Measurements from ENCODE around the gene PDLIM7.

PDLIM7 gene

DNA sequence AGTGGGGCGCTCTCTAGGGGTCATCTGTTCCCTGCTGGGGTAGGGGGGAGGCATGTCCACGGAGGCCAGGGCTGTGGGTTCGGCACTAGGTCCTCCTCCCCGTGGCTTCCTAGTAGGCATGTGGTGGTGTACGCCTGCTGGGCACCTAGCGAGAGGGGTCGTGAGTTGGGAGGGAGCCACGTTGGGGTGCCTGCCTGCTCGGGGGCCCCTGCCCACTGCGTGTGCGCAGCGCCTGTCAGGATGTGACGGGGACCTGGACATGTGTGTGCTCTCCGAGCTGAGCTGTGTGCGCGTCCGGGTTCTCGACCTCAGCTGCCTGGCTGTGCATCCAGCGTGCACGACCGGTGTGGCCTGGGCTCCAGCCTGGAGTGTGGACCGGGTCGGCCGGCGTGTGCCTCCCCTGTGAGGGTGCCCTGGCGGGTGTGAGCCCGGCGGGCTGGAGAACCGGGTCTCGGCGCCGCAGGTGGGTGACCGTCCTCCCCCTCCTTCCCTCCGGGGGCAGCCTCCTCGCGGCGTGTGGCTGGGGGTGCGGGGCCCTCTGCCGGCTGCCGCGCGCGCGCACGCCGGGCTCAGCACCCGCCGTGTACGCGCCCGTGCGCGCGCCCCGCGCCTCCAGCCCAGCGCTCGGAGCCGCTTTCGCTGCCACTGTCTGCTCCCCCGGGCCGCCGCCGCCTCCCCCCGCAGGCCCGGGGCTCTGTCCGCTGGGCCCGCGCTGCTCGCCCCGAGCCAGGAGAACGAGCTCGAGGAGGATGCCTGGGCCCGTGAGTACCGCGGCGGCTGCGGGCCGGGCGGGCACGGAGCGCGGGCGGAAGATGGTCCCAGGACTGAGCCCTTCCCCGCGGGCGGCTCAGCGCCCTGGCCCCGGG is 51.0 kb downstream of the PDLIM7 start, which contains the start of gene PRR7:
Gene PRR7, plus strand, starts transcription at position 615 of the 866 bp plus-strand sequence. CDS start 8,254 bp downstream, outside the sequence.
- in situ Hi-C loops (cut with MboI; ENCODE audit: low sequenced_read_pairs): no loop called here

DNA sequence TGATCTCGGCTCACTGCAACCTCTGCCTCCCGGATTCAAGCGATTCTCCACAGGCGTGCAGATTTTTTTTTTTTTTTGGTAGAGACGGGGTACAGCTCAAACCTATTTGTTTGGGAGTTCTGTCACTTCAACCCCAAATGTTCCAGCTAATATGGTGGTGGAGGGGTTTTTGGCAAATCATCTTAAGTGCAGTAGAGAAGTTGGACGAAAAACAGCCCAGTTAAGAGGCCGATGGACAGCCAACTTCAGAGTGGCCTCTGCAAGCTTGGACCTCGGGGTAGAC is 51.5 kb downstream of the PDLIM7 start:
- in situ Hi-C loops (cut with MboI; ENCODE audit: low sequenced_read_pairs): no loop called here

DNA sequence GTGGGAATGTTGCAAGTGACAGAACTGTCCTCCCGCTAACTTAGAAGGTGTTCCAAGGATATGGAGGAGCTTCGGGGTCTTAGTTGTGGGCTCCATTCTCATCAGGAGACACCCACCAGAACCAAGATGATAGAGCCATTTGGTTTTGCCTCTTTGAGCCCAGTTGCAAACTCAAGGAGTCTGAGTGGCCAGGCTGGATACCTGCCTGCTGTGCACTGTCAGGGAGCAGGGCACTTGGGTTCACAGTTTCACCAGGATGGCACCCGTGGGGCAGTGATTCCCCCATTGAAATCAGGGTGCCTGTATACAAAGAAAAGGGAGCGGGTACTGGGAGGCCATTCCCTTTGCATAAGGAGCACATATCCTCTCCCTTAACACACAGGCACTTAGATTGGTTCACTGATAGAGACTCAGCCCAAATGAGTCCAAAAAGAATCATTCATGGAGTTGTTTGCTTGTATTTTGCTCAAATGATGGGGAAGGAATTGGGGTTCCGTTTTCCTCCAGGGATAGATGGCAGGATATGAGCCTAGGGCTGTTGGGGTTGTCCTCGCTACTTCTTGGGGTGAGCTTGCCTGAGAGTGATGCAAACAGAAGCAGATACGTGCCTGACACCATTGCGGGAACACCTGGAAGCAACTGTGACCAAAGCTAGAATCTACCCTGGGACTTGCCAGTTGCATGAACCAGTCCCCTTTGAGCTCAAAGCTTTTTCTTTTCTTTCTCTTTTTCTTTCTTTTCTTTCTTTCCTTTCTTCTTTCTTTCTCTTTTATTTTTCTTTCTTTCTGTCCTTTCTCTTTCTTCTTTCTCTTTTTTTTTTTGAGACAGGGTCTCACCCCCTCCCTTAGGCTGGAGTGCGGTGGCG is 52.1 kb downstream of the PDLIM7 start:
- in situ Hi-C loops (cut with MboI; ENCODE audit: low sequenced_read_pairs): no loop called here

DNA sequence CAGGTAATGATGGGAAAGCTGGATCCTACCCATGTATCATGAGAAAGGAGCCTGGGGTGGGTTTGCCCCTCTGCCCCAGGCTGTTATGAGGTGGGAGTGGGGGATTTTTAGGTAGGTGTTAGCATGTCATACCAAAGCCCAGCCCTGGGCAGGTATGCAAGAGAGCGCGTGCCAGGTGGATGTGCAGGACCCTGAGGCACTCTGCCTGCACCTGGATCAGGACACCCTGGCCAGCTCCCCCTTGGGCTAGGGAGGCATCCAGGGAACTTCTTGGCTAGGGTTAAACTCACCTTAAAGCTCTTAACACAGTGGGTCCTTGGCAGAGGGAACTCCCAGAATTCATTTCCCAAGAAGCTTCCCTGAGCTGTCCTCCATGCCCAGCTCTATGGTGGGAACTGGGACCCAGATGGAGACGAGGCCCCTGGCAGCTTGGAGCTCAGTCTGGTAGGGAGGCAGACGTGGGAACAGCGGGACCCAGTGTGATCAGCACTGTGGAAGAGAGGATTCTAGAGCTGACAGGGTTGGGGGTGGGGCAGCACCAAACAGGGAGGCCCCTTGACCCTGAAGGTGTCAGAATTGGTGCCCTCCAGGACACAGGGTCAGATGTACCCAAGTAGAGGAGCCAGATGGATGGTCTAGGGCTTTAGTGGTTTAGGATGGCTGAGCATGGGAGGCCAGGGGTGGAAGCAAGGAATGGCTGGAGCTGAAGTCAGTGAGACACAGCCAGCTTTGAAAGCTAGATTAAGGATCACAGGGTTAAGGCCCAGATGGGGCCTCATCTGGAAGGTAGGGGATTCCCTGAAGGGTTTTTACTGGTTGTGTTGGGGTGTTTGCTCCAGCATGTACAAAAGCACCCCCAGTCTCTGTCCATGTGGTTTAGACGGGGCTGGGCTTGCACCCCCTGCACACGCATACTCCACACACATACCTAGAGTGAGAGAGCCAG is 53.0 kb downstream of the PDLIM7 start:
- in situ Hi-C loops (cut with MboI; ENCODE audit: low sequenced_read_pairs): loop anchor here (5.0 kb wide), 1 partner anchor 52 kb away; no protein-coding TSS in a partner anchor

DNA sequence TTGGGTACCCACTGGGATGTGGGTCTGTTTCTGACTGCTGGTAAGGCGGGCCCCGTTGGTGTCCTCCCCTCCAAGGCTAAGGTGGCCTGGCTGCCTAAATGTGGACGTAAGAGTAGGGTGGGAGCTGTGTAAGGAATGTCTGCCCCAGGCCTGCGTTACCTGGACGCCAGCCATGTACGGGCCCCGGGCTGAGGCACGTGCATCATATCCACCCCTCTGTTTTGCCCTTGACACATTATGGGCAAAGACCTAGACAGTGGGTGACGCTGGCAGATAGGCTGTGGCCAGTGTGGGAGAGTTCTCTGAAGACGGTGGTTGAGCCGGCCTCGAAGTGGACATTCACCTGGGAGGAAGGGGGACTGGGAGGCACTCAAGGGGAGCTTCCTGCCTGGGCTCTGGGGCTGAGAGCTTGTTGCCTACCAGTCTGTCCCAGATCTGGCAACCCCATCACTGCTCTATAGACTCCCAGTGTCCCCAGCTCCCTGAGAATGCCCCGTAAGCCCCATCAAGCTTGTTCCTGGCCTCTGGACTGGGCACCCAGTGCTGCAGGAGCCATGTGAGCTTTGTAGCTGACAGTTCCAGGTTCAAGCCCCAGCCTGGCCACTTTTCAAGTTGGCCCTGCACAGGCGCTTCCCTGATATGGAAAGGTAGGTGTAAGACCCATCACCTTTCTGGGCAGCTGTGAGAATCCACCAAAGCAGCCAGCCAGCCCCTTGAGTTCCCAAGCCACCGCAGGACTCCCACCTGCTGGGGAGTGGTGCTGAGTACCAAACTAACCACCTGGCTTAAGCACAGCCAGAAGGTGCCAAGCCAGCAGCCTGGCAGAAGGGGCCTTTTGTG is 54.0 kb downstream of the PDLIM7 start:
- in situ Hi-C loops (cut with MboI; ENCODE audit: low sequenced_read_pairs): loop anchor here (5.0 kb wide), 1 partner anchor 51 kb away; no protein-coding TSS in a partner anchor

DNA sequence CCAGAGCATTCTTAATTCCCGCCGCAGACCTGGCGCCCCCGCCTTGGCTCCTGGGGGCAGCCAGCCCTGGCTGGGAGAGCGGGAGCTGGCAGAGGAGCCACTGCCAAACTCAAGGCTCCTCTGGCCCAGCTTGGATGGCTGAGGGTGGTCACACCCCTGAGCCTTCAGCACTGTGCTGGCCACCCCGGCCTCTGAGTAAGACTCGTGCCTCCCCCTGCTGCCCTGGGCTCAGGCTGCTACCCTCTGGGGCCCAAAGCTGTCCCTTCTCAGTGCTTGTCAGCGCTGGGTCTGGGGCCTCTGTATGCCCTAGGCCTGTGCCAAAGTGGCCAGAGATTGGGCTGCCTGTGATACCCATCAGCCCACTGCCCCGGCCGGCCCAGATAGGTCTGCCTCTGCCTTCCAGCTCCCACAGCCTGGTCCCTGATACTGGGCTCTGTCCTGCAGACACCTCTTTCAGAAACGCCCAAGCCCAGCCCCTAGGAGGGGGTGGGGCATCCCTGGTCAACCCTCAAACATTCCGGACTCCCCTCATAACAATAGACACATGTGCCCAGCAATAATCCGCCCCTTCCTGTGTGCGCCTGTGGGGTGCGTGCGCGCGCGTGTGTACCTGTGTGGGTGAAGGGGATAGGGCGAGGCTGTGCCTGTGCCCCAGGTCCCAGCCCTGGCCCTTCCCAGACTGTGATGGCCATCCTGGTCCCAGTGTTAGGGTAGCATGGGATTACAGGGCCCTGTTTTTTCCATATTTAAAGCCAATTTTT is 55.2 kb downstream of the PDLIM7 start:
- in situ Hi-C loops (cut with MboI; ENCODE audit: low sequenced_read_pairs): loop anchor here (5.0 kb wide), 1 partner anchor 50 kb away; no protein-coding TSS in a partner anchor

DNA sequence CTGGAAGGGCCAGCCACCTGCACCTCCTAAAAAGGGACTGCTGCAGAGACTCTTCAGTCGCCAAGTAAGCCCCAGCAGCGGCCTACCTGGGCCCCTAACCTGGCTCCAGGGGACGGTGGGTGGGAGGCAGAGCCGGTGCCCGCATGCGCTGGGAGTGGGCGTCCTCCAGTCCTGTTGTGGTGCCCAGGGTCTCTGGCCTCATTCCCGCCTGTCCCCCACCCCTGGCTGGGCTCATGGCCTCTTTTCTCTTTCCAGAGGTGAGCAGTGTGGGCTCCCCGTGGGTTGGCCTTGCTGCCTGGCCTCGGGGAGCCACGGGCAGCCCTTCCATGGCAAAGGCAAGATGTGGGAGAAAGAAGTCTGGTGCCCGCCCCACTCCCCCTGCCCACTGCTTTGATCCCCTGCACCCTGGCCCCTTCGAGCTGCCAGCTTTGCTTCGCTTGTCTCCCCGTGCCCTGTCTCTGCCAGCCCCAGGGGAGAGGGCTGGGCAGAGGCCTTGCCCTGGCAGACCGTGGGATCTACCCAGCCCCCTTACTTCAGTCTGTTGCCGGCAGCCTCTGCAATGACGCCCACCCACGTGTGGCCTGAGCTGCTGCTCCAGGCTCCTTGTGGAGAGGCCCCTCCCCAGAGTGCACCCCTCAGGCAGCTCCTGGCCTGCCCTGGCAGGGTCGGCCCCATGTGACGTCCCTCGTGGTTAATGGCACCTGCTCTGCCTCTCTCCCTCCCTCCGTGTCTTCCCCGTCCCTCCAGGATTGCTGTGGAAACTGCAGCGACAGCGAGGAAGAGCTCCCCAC is 56.2 kb downstream of the PDLIM7 start:
- in situ Hi-C loops (cut with MboI; ENCODE audit: low sequenced_read_pairs): loop anchor here (5.0 kb wide), 1 partner anchor 49 kb away; no protein-coding TSS in a partner anchor

DNA sequence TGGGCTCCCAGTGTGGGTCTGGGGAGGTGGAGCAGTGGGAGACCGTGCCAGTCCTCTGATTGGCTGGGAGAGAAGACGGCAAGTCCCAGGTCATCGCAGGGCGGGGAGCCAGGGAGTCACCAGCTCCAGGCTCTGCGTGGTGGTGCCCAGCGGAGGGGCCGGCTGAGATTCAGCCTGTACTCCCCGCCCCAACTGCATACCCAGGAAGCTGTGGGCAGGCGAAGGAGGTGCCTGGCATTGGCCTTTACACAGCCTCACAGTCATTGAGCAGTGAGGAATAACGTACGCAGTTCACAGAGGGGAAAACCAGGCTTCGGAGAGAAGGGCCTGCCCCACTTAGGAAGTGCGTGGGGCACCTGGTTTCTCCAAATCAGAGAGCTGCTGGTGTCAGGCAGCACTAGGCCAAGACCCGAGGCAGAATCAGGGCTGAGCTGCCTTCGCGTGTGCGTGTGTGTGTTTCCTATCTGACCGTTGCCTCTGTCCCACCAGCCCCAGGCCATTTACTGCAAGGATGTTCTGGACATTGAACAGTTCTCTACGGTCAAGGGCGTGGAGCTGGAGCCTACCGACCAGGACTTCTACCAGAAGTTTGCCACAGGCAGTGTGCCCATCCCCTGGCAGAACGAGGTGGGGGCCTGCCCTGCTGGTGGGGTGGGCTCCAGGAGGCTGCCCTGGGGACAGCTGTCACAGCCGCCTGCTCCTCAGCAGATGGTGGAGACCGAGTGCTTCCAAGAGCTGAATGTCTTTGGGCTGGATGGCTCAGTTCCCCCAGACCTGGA is 57.0 kb downstream of the PDLIM7 start:
- in situ Hi-C loops (cut with MboI; ENCODE audit: low sequenced_read_pairs): loop anchor here (5.0 kb wide), 1 partner anchor 48 kb away; no protein-coding TSS in a partner anchor

DNA sequence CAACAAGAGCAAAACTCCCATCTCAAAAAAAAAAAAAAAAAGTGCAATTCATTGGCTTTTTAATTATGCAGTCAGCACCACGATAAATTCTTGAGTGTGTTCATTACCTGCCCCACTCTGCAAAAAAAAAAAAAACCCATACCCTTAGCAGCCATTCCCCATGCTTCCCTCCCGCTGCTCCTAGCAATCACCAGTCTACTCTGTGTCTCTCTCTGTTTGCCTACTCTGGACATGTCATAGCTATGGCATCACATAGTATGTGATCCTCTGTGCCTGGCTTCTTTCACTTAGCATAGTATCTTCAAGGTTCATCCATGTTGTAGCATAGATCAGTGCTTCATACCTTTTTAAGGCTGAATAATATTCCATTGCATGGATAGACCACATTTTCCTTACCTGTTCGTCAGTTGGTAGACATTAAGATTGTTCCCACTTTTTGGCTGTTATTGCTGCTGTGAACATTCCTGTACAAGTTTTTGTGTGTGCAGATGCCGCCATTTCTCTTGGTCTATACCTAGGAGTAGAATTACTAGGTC is 57.8 kb downstream of the PDLIM7 start:
- in situ Hi-C loops (cut with MboI; ENCODE audit: low sequenced_read_pairs): loop anchor here (5.0 kb wide), 1 partner anchor 47 kb away; no protein-coding TSS in a partner anchor

DNA sequence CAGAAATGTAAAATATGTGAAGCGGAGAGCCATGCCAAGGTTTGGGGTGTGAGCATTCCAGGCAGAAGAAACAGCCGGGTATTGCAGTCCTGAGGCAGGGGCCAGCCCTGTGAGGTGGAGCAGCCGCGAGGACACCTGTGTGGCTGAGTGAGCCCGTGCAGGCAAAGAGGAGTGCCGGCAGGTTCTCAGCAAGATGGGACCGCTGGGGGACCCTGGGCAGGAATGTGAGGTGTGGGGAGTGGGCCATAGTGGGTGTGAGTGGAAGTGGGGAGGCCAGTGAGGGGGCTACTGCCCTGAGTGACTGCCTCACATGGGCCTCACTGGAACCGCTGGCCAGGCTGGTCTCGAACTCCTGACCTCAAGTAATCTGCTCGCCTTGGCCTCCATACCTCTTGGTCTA is 58.9 kb downstream of the PDLIM7 start:
- in situ Hi-C loops (cut with MboI; ENCODE audit: low sequenced_read_pairs): no loop called here

DNA sequence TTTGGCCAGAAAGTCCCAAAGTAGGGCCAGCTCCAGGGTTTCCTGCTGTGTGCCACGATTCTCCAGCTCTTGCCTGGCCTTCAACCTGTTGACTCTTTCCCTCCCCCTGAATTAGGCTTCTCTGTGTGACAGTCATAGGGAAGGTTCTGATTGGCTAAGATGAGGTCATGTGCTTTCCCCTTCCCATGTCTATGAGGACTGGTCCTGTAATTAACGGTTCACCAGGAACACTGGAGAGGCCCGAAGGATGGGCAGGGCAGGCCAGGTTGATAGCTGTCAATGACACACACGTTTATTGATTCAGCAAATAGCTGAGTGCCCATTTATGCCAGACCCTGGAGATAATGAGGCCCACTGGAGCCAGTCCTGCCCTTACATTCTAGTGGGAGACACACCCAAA is 59.8 kb downstream of the PDLIM7 start:
- in situ Hi-C loops (cut with MboI; ENCODE audit: low sequenced_read_pairs): no loop called here

DNA sequence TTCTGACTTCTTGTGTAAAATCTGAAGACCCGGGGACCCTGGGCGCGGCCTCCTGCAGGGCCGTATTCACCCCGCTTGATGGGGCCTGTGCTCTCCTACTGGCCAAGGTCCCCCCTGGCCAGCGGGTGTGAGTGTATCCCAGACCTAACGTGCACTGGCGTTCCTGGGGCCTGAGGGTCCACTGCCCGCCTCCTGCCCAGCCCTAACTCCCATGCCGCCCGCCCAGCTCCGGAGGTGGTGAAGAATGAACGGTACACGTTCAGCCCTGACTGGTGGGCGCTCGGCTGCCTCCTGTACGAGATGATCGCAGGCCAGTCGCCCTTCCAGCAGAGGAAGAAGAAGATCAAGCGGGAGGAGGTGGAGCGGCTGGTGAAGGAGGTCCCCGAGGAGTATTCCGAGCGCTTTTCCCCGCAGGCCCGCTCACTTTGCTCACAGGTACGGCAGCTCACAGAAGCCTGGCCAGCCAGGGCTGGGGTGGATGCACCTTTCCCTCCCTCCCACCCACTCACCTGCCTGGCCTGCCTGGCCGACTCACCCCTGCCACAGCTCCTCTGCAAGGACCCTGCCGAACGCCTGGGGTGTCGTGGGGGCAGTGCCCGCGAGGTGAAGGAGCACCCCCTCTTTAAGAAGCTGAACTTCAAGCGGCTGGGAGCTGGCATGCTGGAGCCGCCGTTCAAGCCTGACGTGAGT is 61.4 kb downstream of the PDLIM7 start:
- in situ Hi-C loops (cut with MboI; ENCODE audit: low sequenced_read_pairs): no loop called here

DNA sequence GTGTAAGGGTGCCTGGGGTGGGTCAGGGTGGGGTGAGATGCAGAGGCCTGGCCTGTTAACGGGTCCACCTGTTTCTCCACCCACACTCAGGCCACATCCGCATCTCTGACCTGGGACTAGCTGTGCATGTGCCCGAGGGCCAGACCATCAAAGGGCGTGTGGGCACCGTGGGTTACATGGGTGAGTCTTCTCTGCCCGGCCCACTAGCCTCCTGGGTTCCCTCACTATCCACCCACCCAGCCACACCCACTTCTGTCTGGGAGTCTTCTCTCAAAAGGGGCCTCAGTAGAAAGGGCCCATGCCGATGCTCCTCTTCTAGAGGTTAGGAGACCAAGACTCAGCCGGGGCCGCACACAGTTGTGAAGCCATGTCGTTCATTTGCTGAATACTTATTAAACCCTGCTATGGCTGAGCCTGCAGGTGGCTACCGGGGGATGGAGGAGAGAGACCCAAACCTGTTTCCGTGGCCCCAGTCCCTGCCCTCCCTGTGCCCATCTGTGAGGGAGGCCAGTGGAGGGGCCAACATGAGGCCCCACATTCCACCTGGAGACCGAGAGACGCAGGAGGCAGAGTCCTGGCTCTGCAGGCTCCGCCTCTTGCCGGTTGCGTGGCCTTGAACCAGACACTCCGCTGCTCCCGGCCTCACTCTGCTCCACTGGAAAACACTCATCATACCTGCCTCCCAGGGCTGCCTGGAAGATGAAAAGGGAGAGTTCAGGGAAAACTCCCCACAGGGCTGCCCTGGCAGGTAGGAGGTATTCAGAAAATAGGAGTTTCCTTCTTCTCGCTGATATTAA is 62.3 kb downstream of the PDLIM7 start:
- in situ Hi-C loops (cut with MboI; ENCODE audit: low sequenced_read_pairs): no loop called here

DNA sequence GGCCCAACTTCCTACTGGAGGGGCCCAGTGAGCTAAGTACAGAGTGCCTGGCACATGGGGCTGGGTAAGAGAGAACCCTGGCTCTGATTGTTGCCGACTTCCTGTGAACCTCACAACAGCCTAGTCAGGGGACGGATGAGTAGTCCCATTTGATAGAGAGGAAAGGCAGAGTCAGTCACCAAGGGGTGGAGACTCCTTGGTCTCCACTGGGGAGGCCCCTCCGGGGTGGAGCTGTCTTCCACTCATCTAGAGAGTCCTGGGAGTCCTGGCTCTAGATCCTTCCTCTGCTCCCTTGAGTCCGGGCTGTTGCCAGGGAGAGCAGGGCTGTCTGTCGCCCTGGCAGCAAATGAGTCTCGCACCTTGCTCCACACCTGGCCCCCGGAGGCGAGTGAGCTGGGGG is 63.0 kb downstream of the PDLIM7 start:
- in situ Hi-C loops (cut with MboI; ENCODE audit: low sequenced_read_pairs): no loop called here

DNA sequence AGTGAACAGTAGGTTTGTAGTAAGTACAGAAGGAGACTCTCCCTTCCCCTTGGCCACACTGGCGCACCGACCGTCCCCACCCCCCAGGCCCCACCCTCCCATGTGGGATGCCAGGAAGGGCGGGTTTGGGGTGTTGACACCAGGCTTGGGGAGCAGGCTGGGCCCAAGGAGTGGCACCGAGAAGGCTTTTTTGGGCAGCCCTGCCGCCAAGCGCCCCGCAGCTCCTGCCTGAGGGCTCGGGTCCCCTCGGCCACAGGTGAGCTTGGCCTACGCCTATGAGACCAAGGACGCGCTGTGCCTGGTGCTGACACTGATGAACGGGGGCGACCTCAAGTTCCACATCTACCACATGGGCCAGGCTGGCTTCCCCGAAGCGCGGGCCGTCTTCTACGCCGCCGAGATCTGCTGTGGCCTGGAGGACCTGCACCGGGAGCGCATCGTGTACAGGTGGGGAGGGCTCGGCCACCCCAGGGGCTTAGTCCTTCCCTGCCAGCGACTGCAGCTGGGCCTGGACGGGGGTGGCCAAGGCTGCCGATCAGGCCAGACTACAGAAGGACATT is 63.7 kb downstream of the PDLIM7 start:
- in situ Hi-C loops (cut with MboI; ENCODE audit: low sequenced_read_pairs): no loop called here
